Jurkat, Clone E6-1 (cell line): ENCODE results near the gene SPATA16.
"Not testable (repeated sequence)": the region's sequence is repeated elsewhere in the genome, so short reads cannot be mapped to it uniquely, and the experiment has no call there.

Experiments
- DNase-seq: peaks from one replicate; pipeline ENCODE4 v3.0.0-alpha.2; 2011; ENCODE audit warnings: low read depth, low spot score
- H3K4me3 ChIP-seq: 2 replicates; pipeline ENCODE4 v1.5.1; 2011; ENCODE audit warnings: mild to moderate bottlenecking, low read length, control low read depth, moderate library complexity

Gene SPATA16

GRCh38 chr3:172913911-172914655, 227.0 kb downstream of the SPATA16 start:
- no peak overlapping the region for H3K4me3 ChIP-seq
- no peak for DNase-seq

DNA sequence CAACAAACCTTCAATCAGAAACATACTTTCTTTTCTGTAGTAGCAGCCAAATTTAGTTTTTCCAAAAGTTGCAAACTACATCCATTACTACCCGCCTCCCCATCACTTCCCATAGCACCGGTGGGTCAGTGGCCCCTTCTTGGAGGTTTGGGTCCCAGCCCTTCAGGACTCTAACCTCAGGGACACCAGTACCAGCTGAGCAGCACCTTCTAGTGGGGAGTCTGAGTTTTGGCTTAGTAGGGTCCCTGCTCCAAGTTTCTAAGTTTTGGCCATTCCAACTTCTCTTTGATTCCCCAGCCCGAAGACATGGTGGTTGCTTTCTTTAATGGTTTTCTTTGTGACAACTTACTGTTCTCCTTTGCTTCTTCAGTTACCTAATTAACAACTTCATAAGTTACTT, 229.9 kb downstream of the SPATA16 start:
- no peak overlapping the region for H3K4me3 ChIP-seq
- no peak for DNase-seq

GRCh38 chr3:172908771-172909270, 232.2 kb downstream of the SPATA16 start:
- no peak for DNase-seq
- H3K4me3 ChIP-seq: no peak overlapping the region

DNA sequence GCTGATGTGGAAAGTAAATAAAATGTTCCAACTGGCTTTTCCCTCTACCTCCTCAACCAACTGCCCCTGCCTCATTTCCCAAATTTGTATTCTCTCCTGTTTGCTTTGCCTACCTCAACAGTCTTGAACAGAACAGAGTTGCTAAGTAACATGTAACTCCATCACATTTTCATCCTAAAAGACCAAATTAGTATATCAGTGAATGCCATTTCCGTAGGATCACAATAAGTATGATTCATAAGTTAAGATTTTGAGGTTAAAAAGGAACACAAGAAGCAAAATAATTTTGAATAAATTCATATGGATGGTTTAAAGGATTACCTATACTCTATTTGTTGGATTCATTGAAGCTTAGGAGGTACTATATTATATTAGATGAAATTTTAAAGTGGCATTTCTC, 235.6 kb downstream of the SPATA16 start:
- no peak overlapping the region for H3K4me3 ChIP-seq
- DNase-seq: no peak

GRCh38 chr3:172904711-172905373, 236.2 kb downstream of the SPATA16 start:
- DNase-seq: no peak
- H3K4me3 ChIP-seq: no peak overlapping the region

GRCh38 chr3:172903642-172904320, 237.3 kb downstream of the SPATA16 start:
- H3K4me3 ChIP-seq: no peak overlapping the region
- no peak for DNase-seq

- DNase-seq: no peak
- no peak overlapping the region for H3K4me3 ChIP-seq
Observed at GRCh38 chr3:172892158-172892557, 248.9 kb downstream of the SPATA16 start.

- no peak for DNase-seq
Observed at GRCh38 chr3:172885704-172886103, 255.3 kb downstream of the SPATA16 start.

GRCh38 chr3:172882563-172882962, 258.5 kb downstream of the SPATA16 start:
- DNase-seq: no peak

More at GRCh38 chr3:172885704-172886103, 255.3 kb downstream of the SPATA16 start:
- H3K4me3 ChIP-seq: no peak overlapping the region

GRCh38 chr3:172879381-172879780, 261.7 kb downstream of the SPATA16 start:
- H3K4me3 ChIP-seq, DNase-seq: not testable (repeated sequence)

More at GRCh38 chr3:172882563-172882962, 258.5 kb downstream of the SPATA16 start:
- H3K4me3 ChIP-seq: no peak overlapping the region

DNA sequence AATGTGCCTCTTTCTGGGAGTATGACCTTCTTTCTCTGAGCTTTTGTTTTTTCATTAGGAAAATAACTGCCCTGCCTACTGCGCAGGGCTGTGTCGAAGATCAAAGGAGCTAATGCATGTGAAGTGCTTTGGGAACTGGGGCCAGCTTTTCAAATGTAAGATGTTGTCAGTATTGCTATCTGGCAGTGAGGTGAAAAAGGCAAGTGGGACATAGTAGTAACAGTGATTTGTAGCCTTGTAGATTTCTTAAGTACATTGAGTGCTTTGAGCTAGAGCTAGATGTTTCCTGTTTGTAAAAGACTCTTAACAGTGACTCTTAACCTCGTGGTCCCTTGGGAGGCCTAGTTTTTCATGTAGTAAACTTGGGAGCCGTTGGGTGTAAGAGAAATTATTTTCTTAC, 264.0 kb downstream of the SPATA16 start:
- no peak for DNase-seq
- H3K4me3 ChIP-seq: no peak overlapping the region

GRCh38 chr3:172876297-172876696, 264.7 kb downstream of the SPATA16 start:
- no peak for DNase-seq
- H3K4me3 ChIP-seq: no peak overlapping the region

DNA sequence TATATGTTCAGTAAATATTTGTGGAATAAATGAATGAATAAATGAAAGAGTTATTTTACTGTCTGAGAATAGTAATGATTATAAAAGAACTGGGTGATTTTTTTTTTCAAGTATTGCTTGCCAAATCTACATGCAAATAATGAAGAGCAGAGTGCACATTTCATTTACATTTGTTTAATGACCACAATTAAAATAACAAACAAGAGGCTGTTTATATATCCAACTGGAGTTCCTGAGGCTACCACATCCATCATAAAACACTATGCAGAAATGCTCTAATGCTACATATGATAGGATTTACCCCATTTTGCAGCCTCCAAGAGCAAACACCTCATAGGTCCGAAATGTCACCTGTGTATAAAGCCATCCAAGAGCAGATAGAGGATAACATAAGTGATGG, 266.0 kb downstream of the SPATA16 start:
- no peak overlapping the region for H3K4me3 ChIP-seq
- DNase-seq: no peak

- no peak overlapping the region for H3K4me3 ChIP-seq
- no peak for DNase-seq
Observed at GRCh38 chr3:172869784-172870518, 271.1 kb downstream of the SPATA16 start.

DNA sequence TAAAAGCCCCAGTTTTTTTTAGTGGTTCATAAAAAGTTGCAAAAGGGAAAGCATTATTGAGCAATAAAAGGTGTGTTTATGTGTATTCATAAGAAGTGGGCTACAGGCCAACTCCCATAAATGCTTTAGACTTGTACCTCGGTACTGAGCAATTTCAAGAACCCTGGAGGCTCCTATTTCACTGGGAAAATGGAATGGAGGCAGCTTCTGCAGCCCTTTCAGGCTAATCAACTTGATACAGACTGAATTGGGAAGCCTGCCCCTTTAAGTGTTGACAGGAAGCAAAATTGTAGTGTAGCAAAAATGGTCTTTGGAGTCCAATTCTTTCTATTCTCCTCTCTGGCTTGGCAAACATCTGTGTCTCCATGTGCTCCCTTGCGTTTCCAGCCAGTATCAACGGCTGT, 271.7 kb downstream of the SPATA16 start:
- no peak overlapping the region for H3K4me3 ChIP-seq
- no peak for DNase-seq

DNA sequence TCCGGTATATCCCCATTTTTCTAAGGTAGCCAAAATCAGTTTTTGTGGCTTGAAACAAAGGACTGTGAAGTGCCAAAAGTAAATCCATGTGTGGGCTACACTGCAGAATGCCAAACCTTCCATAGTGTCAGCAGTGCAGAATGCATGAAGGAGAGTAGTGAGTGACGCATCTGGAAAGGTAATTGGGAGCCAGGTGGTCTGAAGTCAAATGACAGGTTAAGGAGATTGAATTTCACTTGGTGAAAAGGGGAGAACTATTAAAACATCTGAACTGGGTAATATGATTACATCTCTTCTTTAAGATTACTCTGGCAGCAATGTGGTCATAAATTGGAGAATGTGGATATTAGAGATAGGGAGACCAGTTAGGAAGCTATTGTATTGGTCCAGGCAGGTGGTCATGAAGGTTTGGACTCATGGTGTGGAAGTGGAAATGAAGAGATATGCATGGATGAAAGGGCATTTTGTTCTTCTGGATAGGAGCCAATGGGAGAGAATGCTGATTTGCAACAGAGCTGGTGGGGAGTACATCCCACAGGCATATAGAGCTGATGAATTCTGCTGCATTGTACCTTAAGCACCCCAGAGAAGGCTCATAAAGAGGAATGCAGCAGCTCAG, 272.3 kb downstream of the SPATA16 start:
- H3K4me3 ChIP-seq: no peak overlapping the region
- no peak for DNase-seq

- H3K4me3 ChIP-seq, DNase-seq: not testable (repeated sequence)
Observed at GRCh38 chr3:172866726-172867350, 274.2 kb downstream of the SPATA16 start.

GRCh38 chr3:172859041-172859440, 282.0 kb downstream of the SPATA16 start:
- no peak overlapping the region for H3K4me3 ChIP-seq
- DNase-seq: no peak
